Erythroblast (primary cell): ENCODE measurements around the gene TXNL1.

Experiments used
- GATA1 ChIP-seq: IDR thresholded peaks from 2 replicates; pipeline ENCODE4 v1.6.1; 2011; ENCODE audit warnings: low read depth, mild to moderate bottlenecking, control low read depth, low read length, moderate library complexity
- POLR2A ChIP-seq: IDR thresholded peaks from 2 replicates; pipeline ENCODE4 v1.6.1; 2011; ENCODE audit warnings: mild to moderate bottlenecking, low read length

- TF ChIP-seq POLR2A (no peak), GATA1 (no peak)
Observed at GRCh38 chr18:56568986-56569385, 69.4 kb downstream of the TXNL1 start.
